ENCODE data around the gene GLCE. TPM values are rescaled to one million over a fixed set of nuclear protein-coding genes. Genes with fewer than 3 reads are reported as not detected.

Gene GLCE
- total and polyA plus RNA-seq, 7 donors: 2.5 to 6.0 (median 4.2) TPM

GRCh38 chr15:69133862-69134519, 26.4 kb upstream of the GLCE start:
- peaks cover 0 to 12% (median 3%) of the 10 kb centered on the region in 3 donors for H3K27me3 ChIP-seq (ENCODE audit: insufficient read depth in 3 of 3, low read length in 2 of 3)
- 74 to 88% (median 75%) methylated on average over 5 of the region's 5 CpGs for WGBS, 3 donors
- H3K4me1 ChIP-seq: no peaks in the 10 kb centered on the region
- H3K27ac ChIP-seq: no peak overlapping the region
- no peak overlapping the region for H3K4me3 ChIP-seq
- DNase-seq: no peak
- H3K36me3 ChIP-seq (ENCODE audit: insufficient read depth in 1 of 2, low read depth in 1 of 2): no peaks in the 10 kb centered on the region
- no peaks in the 10 kb centered on the region for H3K9me3 ChIP-seq
- ATAC-seq: no peak
- no peak for TF ChIP-seq CTCF (IDR thresholded peaks at IDR 0.05)
- intact Hi-C loops (cut with DNase I): no loop called here

GRCh38 chr15:69134791-69135190, 25.6 kb upstream of the GLCE start:
- TF ChIP-seq CTCF (IDR thresholded peaks at IDR 0.05): no peak
- ATAC-seq: no peak
- H3K36me3 ChIP-seq (ENCODE audit: insufficient read depth in 1 of 2, low read depth in 1 of 2): no peaks in the 10 kb centered on the region

GRCh38 chr15:69135499-69135898, 24.9 kb upstream of the GLCE start:
- peaks cover 0 to 25% (median 3%) of the 10 kb centered on the region in 3 donors for H3K27me3 ChIP-seq (ENCODE audit: insufficient read depth in 3 of 3, low read length in 2 of 3)
- no peak overlapping the region for H3K27ac ChIP-seq
- DNase-seq (no peak), ATAC-seq (no peak)
- WGBS, 3 donors: 91 to 95% (median 93%) methylated on average over 2 of the region's 2 CpGs
- no peaks in the 10 kb centered on the region for H3K9me3 ChIP-seq
- H3K4me3 ChIP-seq: no peak overlapping the region
- intact Hi-C loops (cut with DNase I): no loop called here
- no peaks in the 10 kb centered on the region for H3K4me1 ChIP-seq
- TF ChIP-seq CTCF (IDR thresholded peaks at IDR 0.05): no peak
- H3K36me3 ChIP-seq (ENCODE audit: insufficient read depth in 1 of 2, low read depth in 1 of 2): no peaks in the 10 kb centered on the region

More at GRCh38 chr15:69134791-69135190, 25.6 kb upstream of the GLCE start:
- no peak for DNase-seq
- Histone ChIP-seq H3K4me3 (no peak overlapping the region), H3K9me3 (no peaks in the 10 kb centered on the region), H3K27me3 (ENCODE audit: insufficient read depth in 3 of 3, low read length in 2 of 3) (peaks cover 0 to 17% (median 3%) of the 10 kb centered on the region in 3 donors), H3K4me1 (no peaks in the 10 kb centered on the region), H3K27ac (no peak overlapping the region)
- intact Hi-C loops (cut with DNase I): no loop called here
- 78 to 87% (median 83%) methylated on average over 2 of the region's 2 CpGs for WGBS, 3 donors

GRCh38 chr15:69138963-69139362, 21.5 kb upstream of the GLCE start:
- Histone ChIP-seq H3K4me3 (no peak overlapping the region), H3K4me1 (no peaks in the 10 kb centered on the region), H3K27ac (no peak overlapping the region), H3K9me3 (no peaks in the 10 kb centered on the region), H3K27me3 (ENCODE audit: insufficient read depth in 3 of 3, low read length in 2 of 3) (peaks cover 0 to 30% (median 3%) of the 10 kb centered on the region in 3 donors), H3K36me3 (ENCODE audit: insufficient read depth in 1 of 2, low read depth in 1 of 2) (no peaks in the 10 kb centered on the region)
- ATAC-seq: no peak
- intact Hi-C loops (cut with DNase I): no loop called here
- no peak for DNase-seq
- no peak for TF ChIP-seq CTCF (IDR thresholded peaks at IDR 0.05)
- WGBS, 3 donors: 50 to 61% (median 59%) methylated on average over 4 of the region's 4 CpGs

- no peaks in the 10 kb centered on the region for H3K36me3 ChIP-seq (ENCODE audit: insufficient read depth in 1 of 2, low read depth in 1 of 2)
- 52 to 60% (median 57%) methylated on average over 13 of the region's 13 CpGs for WGBS, 3 donors
- H3K27ac ChIP-seq: no peak overlapping the region
- H3K4me3 ChIP-seq: no peak overlapping the region
- no peaks in the 10 kb centered on the region for H3K4me1 ChIP-seq
- H3K9me3 ChIP-seq: no peaks in the 10 kb centered on the region
- ATAC-seq (no peak), DNase-seq (no peak)
- intact Hi-C loops (cut with DNase I): no loop called here
- H3K27me3 ChIP-seq (ENCODE audit: insufficient read depth in 3 of 3, low read length in 2 of 3): peaks cover 0 to 31% (median 3%) of the 10 kb centered on the region in 3 donors
- no peak for TF ChIP-seq CTCF (IDR thresholded peaks at IDR 0.05)
Measured at GRCh38 chr15:69140306-69140705, 20.1 kb upstream of the GLCE start.
